ENCODE measurements around the gene HDAC4. TPM values are rescaled to one million over a fixed set of nuclear protein-coding genes. Genes with fewer than 3 reads are reported as not detected.

The HDAC4 gene
- total RNA-seq, 1 donor from 2014 or later, result 76.6 TPM

- TF ChIP-seq CTCF (IDR thresholded peaks at IDR 0.05), result no peak
- no peak for TF ChIP-seq POLR2AphosphoS5 (IDR thresholded peaks at IDR 0.05; ENCODE audit: insufficient read depth in 1 of 2, low read depth in 1 of 2)
- TF ChIP-seq POLR2A (IDR thresholded peaks at IDR 0.05), result no peak
- no peak for DNase-seq (ENCODE audit: extremely low spot score in 2 of 2)
- Histone ChIP-seq H3K27me3 (no peaks in the 10 kb centered on the region), H3K4me1 (no peaks in the 10 kb centered on the region), H3K4me3 (no peak overlapping the region), H3K36me3 (no peaks in the 10 kb centered on the region), H3K9me3 (no peaks in the 10 kb centered on the region), H3K27ac (no peak overlapping the region)
- intact Hi-C loops (cut with DNase I), result no loop called here
These were observed 13.9 kb downstream of the HDAC4 start for GRCh38 chr2:239386872-239387445.

GRCh38 chr2:239386001-239386670 is 14.7 kb downstream of the HDAC4 start:
- DNase-seq (ENCODE audit: extremely low spot score in 2 of 2), result no peak
- TF ChIP-seq POLR2AphosphoS5 (IDR thresholded peaks at IDR 0.05; ENCODE audit: insufficient read depth in 1 of 2, low read depth in 1 of 2), result no peak
- no peak for TF ChIP-seq POLR2A (IDR thresholded peaks at IDR 0.05)
- TF ChIP-seq CTCF (IDR thresholded peaks at IDR 0.05), result no peak
- no peaks in the 10 kb centered on the region for H3K36me3 ChIP-seq
- no peak overlapping the region for H3K27ac ChIP-seq
- H3K9me3 ChIP-seq, result no peaks in the 10 kb centered on the region
- H3K4me3 ChIP-seq, result no peak overlapping the region
- no peaks in the 10 kb centered on the region for H3K27me3 ChIP-seq
- intact Hi-C loops (cut with DNase I), result no loop called here
- no peaks in the 10 kb centered on the region for H3K4me1 ChIP-seq

- intact Hi-C loops (cut with DNase I), result no loop called here
- Histone ChIP-seq H3K4me3 (no peak overlapping the region), H3K27ac (no peak overlapping the region), H3K9me3 (no peaks in the 10 kb centered on the region), H3K27me3 (no peaks in the 10 kb centered on the region), H3K36me3 (no peaks in the 10 kb centered on the region), H3K4me1 (no peaks in the 10 kb centered on the region)
- no peak for DNase-seq (ENCODE audit: extremely low spot score in 2 of 2)
- TF ChIP-seq POLR2A (IDR thresholded peaks at IDR 0.05), result no peak
- no peak for TF ChIP-seq CTCF (IDR thresholded peaks at IDR 0.05)
- TF ChIP-seq POLR2AphosphoS5 (IDR thresholded peaks at IDR 0.05; ENCODE audit: insufficient read depth in 1 of 2, low read depth in 1 of 2), result no peak
These were observed 15.5 kb downstream of the HDAC4 start for GRCh38 chr2:239385096-239386000.

- Histone ChIP-seq H3K27ac (no peak overlapping the region), H3K36me3 (no peaks in the 10 kb centered on the region), H3K9me3 (no peaks in the 10 kb centered on the region), H3K4me1 (peaks cover 7% of the 10 kb centered on the region), H3K4me3 (no peak overlapping the region), H3K27me3 (no peaks in the 10 kb centered on the region)
- intact Hi-C loops (cut with DNase I), result no loop called here
- no peak for TF ChIP-seq POLR2AphosphoS5 (IDR thresholded peaks at IDR 0.05; ENCODE audit: insufficient read depth in 1 of 2, low read depth in 1 of 2)
- TF ChIP-seq POLR2A (IDR thresholded peaks at IDR 0.05), result no peak
- no peak for TF ChIP-seq CTCF (IDR thresholded peaks at IDR 0.05)
- DNase-seq (ENCODE audit: extremely low spot score in 2 of 2), result no peak
These were observed 17.1 kb downstream of the HDAC4 start for GRCh38 chr2:239383759-239384156.
